ENCODE measurements around the gene MAGEB2. TPM values are rescaled to one million over a fixed set of nuclear protein-coding genes. Genes with fewer than 3 reads are reported as not detected.

MAGEB2 gene
- total RNA-seq, 1 donor from 2014 or later = not detected

Other genes starting within 250 kb of the MAGEB2 start
- not detected for gene MAGEB3, start 15.1 kb downstream of the MAGEB2 start, total RNA-seq
- gene MAGEB4, start 26.4 kb downstream of the MAGEB2 start, total RNA-seq = not detected
- not detected for gene MAGEB1, start 31.6 kb downstream of the MAGEB2 start, total RNA-seq
- not detected for gene NR0B1, start 93.8 kb downstream of the MAGEB2 start, total RNA-seq